Spleen (tissue), 11 donors: ENCODE results near the gene ADCY1. TPM values are rescaled to one million over a fixed set of nuclear protein-coding genes. Genes with fewer than 3 reads are reported as not detected.

Source experiments
- DNase-seq: peaks from one replicate; pipeline ENCODE4 v3.0.0-alpha.2; 2020
- H3K27ac ChIP-seq, 8 donors: fragments of 200-600 bp; sonication (generic) in 7 of 8; 1 replicate in 4 of 8; 2 replicates in 4 of 8; pipeline versions ENCODE4 v1.5.0 to v1.8.0; 2016 to 2021; ENCODE audit warnings: inconsistent platforms in 4 of 8, mild to moderate bottlenecking in 4 of 8, moderate library complexity in 1 of 8
- H3K27me3 ChIP-seq, 7 donors: fragments of 200-600 bp; sonication (generic) in 6 of 7; replicated peaks in 1 of 7; 1 replicate in 4 of 7; 2 replicates in 3 of 7; pipeline versions ENCODE4 v1.5.0 to v1.8.0; 2016 to 2021; ENCODE audit warnings: inconsistent platforms in 3 of 7, mild to moderate bottlenecking in 1 of 7
- H3K36me3 ChIP-seq, 6 donors: fragments of 200-600 bp; sonication (generic) in 5 of 6; 1 replicate in 4 of 6; 2 replicates in 2 of 6; pipeline versions ENCODE4 v1.5.0 to v1.8.0; 2016 to 2021; ENCODE audit warnings: inconsistent platforms in 2 of 6
- H3K4me1 ChIP-seq, 6 donors: fragments of 200-600 bp; sonication (generic) in 5 of 6; 1 replicate in 3 of 6; 2 replicates in 3 of 6; pipeline versions ENCODE4 v1.5.0 to v1.8.0; 2016 to 2021; ENCODE audit warnings: inconsistent platforms in 3 of 6
- H3K4me3 ChIP-seq, 8 donors: fragments of 200-600 bp; sonication (generic) in 7 of 8; 1 replicate in 4 of 8; 2 replicates in 4 of 8; pipeline versions ENCODE4 v1.5.0 to v1.8.0; 2016 to 2021; ENCODE audit warnings: inconsistent platforms in 4 of 8, mild to moderate bottlenecking in 4 of 8, moderate library complexity in 2 of 8
- H3K9me3 ChIP-seq, 8 donors: fragments of 200-600 bp; sonication (generic) in 7 of 8; 1 replicate in 4 of 8; 2 replicates in 4 of 8; pipeline versions ENCODE4 v1.5.0 to v1.8.0; 2016 to 2021; ENCODE audit warnings: inconsistent platforms in 4 of 8
- POLR2A ChIP-seq, 3 donors: fragments of 450-650 bp; IDR thresholded peaks; one replicate each; pipeline ENCODE4 v1.5.1; 2017; ENCODE audit warnings: antibody characterized with exemption in 3 of 3, mild to moderate bottlenecking in 1 of 3
- POLR2AphosphoS5 ChIP-seq, 3 donors: sonication (generic); formaldehyde crosslinking; IDR thresholded peaks; one replicate each; pipeline ENCODE4 v1.5.1; 2017; ENCODE audit warnings: antibody characterized with exemption in 3 of 3
- WGBS, 5 donors: extraction: QIAGEN DNeasy Blood & Tissue Kit in 3 of 5; methylation state at CpG; one replicate each; pipeline versions ENCODE4 v1.1.5 to v1.1.7; 2013 to 2018; 5-methylcytosine and 5-hydroxymethylcytosine counted together
- intact Hi-C: fragments of 100-400 bp; cut with DNase I; formaldehyde crosslinking; loops from one replicate; pipeline ENCODE4 v1.15.0; 2023; ENCODE audit warnings: low total_unique reads
- polyA plus RNA-seq, 3 donors: library from polyadenylated mRNA; stranded (reverse); fragments of 200-250 nt; gene quantifications; one replicate each; pipeline ENCODE4 v1.2.1, GENCODE V29; 2013
- total RNA-seq, 7 donors: library from RNA; depleted of rRNA in 3 of 7; stranded (reverse); fragments of >200 nt in 3 of 7; fragmentation: NEBNext Ultra II Directional in 4 of 7; extraction: Animal tissue kit (Norgen Biotek cat#: 25700) in 4 of 7; gene quantifications; one replicate each; pipeline versions ENCODE4 v1.1.0 to v1.2.1, GENCODE V29; 2016 to 2021
- TF ChIP-seq, protein P1 (sequence below), 11 experiments: fragments of 200-600 bp in 7 of 11; fragments of 450-650 bp in 4 of 11; sonication (generic) in 4 of 11; IDR thresholded peaks in 8 of 11; conservative IDR thresholded peaks in 3 of 11; 1 replicate in 7 of 11; 2 replicates in 4 of 11; pipeline versions ENCODE4 v1.4.0 to v1.8.0; 2016 to 2021; ENCODE audit warnings: antibody characterized with exemption in 11 of 11, inconsistent platforms in 4 of 11, mild to moderate bottlenecking in 1 of 11
- donor health status: healthy with polysubstance abuse.
- donor health status: DM: no; HTN: no; CAD: no; lungs with moderate emphysema.
- donor health status: DM: no; HTN: no; CAD: no.
- donor health status: Bipolar disorder and iron deficiency.
- donor health status: healthy.
- donor health status: DM: no; HTN: no; CAD: no.
- donor health status: DM: yes; HTN: yes; CAD: no.

ADCY1 gene
- total and polyA plus RNA-seq, 10 donors: 0.05 to 6.6 (median 1.8) TPM

DNA sequence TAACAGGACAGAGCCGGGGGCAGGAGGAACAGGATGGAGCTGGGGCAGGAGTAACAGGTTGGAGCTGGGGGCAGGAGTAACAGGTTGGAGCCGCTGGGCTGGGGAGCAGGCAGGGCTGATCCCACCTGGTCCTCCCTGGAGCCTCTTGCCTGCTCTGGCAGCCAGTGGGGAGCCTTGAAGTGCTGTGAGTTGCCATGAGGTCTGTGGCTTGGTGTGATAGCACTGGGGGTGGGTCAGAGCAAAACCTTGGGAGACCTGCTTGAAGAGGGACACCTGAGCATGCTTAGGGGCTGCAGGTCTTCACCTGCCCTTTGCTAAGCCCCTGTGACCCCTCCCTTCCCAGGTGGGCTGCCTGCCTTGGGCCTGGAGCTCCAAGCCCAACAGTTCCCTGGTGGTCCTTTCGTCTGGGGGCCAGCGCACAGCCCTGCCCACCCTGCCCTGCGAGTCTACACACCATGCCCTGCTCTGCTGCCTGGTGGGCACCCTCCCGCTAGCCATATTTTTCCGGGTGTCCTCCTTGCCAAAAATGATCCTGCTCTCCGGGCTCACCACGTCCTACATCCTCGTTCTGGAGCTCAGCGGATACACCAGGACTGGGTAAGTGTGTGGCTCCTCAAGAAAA, 111.6 kb downstream of the ADCY1 start:
- Histone ChIP-seq H3K9me3 (no peaks in the 10 kb centered on the region), H3K27me3 (no peaks in the 10 kb centered on the region), H3K36me3 (no peaks in the 10 kb centered on the region), H3K4me1 (peaks cover 0 to 5% (median 0%) of the 10 kb centered on the region in 6 donors), H3K27ac (peak overlapping the region in 5 of 8 donors; percentile 6 to 63 (median 38)), H3K4me3 (no peak overlapping the region)
- intact Hi-C loops: no loop called here
- DNase-seq: peak; percentile 60
- WGBS, 5 donors: 84 to 92% (median 87%) methylated on average over 11 of the region's 11 CpGs
- TF ChIP-seq POLR2A (IDR thresholded peaks at IDR 0.05): no peak

DNA sequence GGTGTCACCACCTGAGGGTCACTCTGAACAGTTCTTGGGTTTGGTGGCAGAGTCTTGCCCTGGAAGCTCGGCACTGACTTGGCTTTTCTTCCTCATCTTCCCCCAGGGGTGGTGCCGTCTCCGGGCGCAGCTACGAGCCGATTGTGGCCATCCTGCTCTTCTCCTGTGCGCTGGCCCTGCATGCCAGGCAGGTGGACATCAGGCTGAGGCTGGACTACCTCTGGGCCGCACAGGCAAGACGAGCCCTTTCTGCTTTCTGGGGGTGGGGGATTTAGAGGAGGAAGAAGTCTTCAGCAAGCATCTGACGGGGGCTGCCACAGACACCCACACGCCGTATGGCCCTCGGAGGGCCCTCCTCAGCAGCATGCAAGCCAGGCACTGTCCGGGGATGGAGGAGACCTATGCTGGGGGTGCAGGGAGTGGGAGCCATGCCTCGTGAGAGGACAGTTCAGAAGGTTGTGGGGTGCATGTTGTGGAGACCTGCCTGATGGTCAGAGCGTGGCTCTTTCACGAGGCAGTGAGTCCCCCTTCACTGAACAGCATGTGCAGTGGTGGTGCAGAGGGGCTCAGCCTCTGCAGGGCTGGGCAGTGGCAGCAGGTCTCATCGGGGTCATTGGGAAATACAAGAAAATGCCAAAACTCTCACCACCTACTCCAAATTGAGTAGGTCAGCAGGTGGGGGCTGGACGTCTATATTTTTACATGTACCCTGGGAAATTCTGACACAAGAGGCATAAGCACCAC, 112.4 kb downstream of the ADCY1 start:
- Histone ChIP-seq H3K36me3 (no peaks in the 10 kb centered on the region), H3K27ac (peak overlapping the region in 1 of 8 donors; percentile 63), H3K9me3 (no peaks in the 10 kb centered on the region), H3K27me3 (no peaks in the 10 kb centered on the region), H3K4me1 (peaks cover 0 to 5% (median 0%) of the 10 kb centered on the region in 6 donors), H3K4me3 (no peak overlapping the region)
- intact Hi-C loops: no loop called here
- TF ChIP-seq POLR2A (IDR thresholded peaks at IDR 0.05): no peak
- TF ChIP-seq POLR2AphosphoS5 (IDR thresholded peaks at IDR 0.05): no peak
- DNase-seq: peak; percentile 58
- WGBS, 5 donors: 87 to 95% (median 92%) methylated on average over 12 to 19 of the region's 19 CpGs

DNA sequence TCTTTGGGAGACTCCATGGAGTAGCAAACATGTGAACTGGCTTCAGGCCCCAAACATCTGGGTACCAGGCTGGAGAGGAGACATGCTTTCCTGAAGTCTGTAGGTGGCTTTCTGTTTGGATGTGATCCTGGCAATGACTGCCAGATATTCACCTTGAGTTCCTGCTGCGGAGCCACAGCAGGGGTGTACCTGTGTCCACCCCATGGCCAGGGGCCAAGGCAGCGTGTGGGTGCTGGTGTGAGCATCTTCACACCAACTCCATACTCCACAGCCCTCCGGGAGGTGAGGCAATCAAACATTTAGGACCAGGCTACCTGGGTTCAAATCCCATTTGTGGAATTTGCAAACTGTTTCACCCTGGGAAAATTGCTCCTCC, 113.0 kb downstream of the ADCY1 start:
- intact Hi-C loops: no loop called here
- H3K9me3 ChIP-seq: no peaks in the 10 kb centered on the region
- H3K4me3 ChIP-seq: no peak overlapping the region
- no peaks in the 10 kb centered on the region for H3K36me3 ChIP-seq
- WGBS, 5 donors: 83 to 92% (median 90%) methylated on average over 2 to 3 of the region's 3 CpGs
- TF ChIP-seq POLR2AphosphoS5 (IDR thresholded peaks at IDR 0.05) (no peak), POLR2A (IDR thresholded peaks at IDR 0.05) (no peak)
- TF ChIP-seq, protein P1, sequence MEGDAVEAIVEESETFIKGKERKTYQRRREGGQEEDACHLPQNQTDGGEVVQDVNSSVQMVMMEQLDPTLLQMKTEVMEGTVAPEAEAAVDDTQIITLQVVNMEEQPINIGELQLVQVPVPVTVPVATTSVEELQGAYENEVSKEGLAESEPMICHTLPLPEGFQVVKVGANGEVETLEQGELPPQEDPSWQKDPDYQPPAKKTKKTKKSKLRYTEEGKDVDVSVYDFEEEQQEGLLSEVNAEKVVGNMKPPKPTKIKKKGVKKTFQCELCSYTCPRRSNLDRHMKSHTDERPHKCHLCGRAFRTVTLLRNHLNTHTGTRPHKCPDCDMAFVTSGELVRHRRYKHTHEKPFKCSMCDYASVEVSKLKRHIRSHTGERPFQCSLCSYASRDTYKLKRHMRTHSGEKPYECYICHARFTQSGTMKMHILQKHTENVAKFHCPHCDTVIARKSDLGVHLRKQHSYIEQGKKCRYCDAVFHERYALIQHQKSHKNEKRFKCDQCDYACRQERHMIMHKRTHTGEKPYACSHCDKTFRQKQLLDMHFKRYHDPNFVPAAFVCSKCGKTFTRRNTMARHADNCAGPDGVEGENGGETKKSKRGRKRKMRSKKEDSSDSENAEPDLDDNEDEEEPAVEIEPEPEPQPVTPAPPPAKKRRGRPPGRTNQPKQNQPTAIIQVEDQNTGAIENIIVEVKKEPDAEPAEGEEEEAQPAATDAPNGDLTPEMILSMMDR (IDR thresholded peaks at IDR 0.05 in 8 of 11, conservative IDR thresholded peaks at IDR 0.05 in 3 of 11): no peak
- no peak overlapping the region for H3K27ac ChIP-seq
- DNase-seq: peak; percentile 32
- peaks cover 0 to 5% (median 0%) of the 10 kb centered on the region in 6 donors for H3K4me1 ChIP-seq
- H3K27me3 ChIP-seq: no peaks in the 10 kb centered on the region

DNA sequence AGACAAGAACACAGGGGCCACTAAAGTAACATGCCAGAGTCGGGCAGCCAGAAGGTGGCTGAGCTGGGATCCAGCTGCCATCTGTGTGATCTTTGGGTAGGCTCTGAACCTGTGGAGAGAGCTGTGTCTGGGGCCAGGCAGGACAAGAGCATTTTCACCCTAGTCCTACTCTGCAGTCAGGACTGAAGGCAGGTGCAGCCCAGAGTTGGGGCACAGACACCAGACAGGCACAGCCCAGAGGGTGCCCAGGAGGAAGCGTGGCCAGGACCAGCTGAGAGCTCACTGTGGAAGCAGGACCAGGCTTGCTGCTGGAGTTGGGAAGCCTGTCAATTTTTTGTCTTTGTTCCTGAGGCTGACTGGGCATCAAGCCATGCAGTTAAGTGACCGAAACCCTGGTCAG, 113.6 kb downstream of the ADCY1 start:
- Histone ChIP-seq H3K27ac (no peak overlapping the region), H3K27me3 (no peaks in the 10 kb centered on the region), H3K36me3 (no peaks in the 10 kb centered on the region), H3K4me1 (peaks cover 0 to 5% (median 0%) of the 10 kb centered on the region in 6 donors), H3K9me3 (no peaks in the 10 kb centered on the region), H3K4me3 (no peak overlapping the region)
- TF ChIP-seq, protein P1 (IDR thresholded peaks at IDR 0.05 in 8 of 11, conservative IDR thresholded peaks at IDR 0.05 in 3 of 11): no peak
- no peak for TF ChIP-seq POLR2A (IDR thresholded peaks at IDR 0.05)
- TF ChIP-seq POLR2AphosphoS5 (IDR thresholded peaks at IDR 0.05): no peak
- intact Hi-C loops: no loop called here
- DNase-seq: peak; percentile 56
- 87 to 95% (median 89%) methylated on average over 3 of the region's 3 CpGs for WGBS, 5 donors

DNA sequence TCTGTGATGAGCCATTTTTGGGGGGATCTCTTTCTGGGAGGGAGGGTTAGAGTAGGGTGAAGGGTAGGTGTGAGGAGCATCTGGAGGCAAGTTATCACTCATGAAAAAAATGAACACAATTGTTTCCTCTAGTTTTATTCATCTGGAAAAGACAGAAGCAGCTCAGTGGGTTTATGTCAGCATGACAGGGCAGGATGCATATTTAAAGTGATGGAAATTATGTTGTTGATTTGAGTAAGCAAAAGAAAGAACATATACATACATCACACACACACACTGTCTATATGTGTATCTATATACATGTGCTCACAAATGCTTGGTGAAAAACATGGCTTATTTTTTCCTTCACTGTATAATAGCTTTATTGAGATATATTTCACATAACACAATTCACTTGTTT, 114.2 kb downstream of the ADCY1 start:
- H3K27me3 ChIP-seq: no peaks in the 10 kb centered on the region
- no peak overlapping the region for H3K4me3 ChIP-seq
- DNase-seq: no peak
- intact Hi-C loops: no loop called here
- peaks cover 0 to 5% (median 0%) of the 10 kb centered on the region in 6 donors for H3K4me1 ChIP-seq
- no peaks in the 10 kb centered on the region for H3K9me3 ChIP-seq
- TF ChIP-seq, protein P1 (IDR thresholded peaks at IDR 0.05 in 8 of 11, conservative IDR thresholded peaks at IDR 0.05 in 3 of 11): no peak
- TF ChIP-seq POLR2A (IDR thresholded peaks at IDR 0.05) (no peak), POLR2AphosphoS5 (IDR thresholded peaks at IDR 0.05) (no peak)
- no peak overlapping the region for H3K27ac ChIP-seq
- no peaks in the 10 kb centered on the region for H3K36me3 ChIP-seq
